ENCODE data around the gene DIPK1B.
"Not testable (repeated sequence)": the region's sequence is repeated elsewhere in the genome, so short reads cannot be mapped to it uniquely, and the experiment has no call there.

Gene DIPK1B

GRCh38 chr9:136700304-136700703 lies 12.1 kb upstream of the DIPK1B start:
- no peak for DNase-seq

- peak in 1 of 2 experiments; percentile 45 for DNase-seq
Observed at GRCh38 chr9:136700959-136701667, 11.3 kb upstream of the DIPK1B start.

- no peak for DNase-seq
Observed at GRCh38 chr9:136701668-136702053, 10.7 kb upstream of the DIPK1B start.

GRCh38 chr9:136703276-136703860 lies 9.0 kb upstream of the DIPK1B start:
- peak; percentile 90 to 92 for DNase-seq

- not testable (repeated sequence) for DNase-seq
Observed at GRCh38 chr9:136704741-136705140, 7.6 kb upstream of the DIPK1B start.

GRCh38 chr9:136705564-136705963 lies 6.8 kb upstream of the DIPK1B start:
- peak; percentile 40 to 56 for DNase-seq

GRCh38 chr9:136707011-136707410 lies 5.4 kb upstream of the DIPK1B start:
- no peak for DNase-seq

- DNase-seq = no peak
Observed at GRCh38 chr9:136707849-136708517, 4.4 kb upstream of the DIPK1B start.

- DNase-seq = no peak
Observed at GRCh38 chr9:136709454-136710109, 2.8 kb upstream of the DIPK1B start.

- no peak for DNase-seq
Observed at GRCh38 chr9:136710543-136710942, 1.8 kb upstream of the DIPK1B start.

GRCh38 chr9:136711219-136711648 lies 1.1 kb upstream of the DIPK1B start:
- DNase-seq = not testable (repeated sequence)

GRCh38 chr9:136712690-136713544 lies 545 bp downstream of the DIPK1B start:
- DNase-seq = no peak

- DNase-seq = no peak
Observed at GRCh38 chr9:136713550-136713949, 1.2 kb downstream of the DIPK1B start.

- no peak for DNase-seq
Observed at GRCh38 chr9:136714096-136714892, 1.9 kb downstream of the DIPK1B start.

GRCh38 chr9:136714893-136715274 lies 2.5 kb downstream of the DIPK1B start:
- no peak for DNase-seq

GRCh38 chr9:136717399-136717798 lies 5.0 kb downstream of the DIPK1B start:
- DNase-seq = no peak

- no peak for DNase-seq
Observed at GRCh38 chr9:136718345-136719194, 6.2 kb downstream of the DIPK1B start.

GRCh38 chr9:136719195-136719880 lies 7.0 kb downstream of the DIPK1B start:
- peak; percentile 31 to 49 for DNase-seq

GRCh38 chr9:136720251-136720897 lies 8.0 kb downstream of the DIPK1B start:
- no peak for DNase-seq

GRCh38 chr9:136720898-136721338 lies 8.5 kb downstream of the DIPK1B start:
- DNase-seq = no peak

Measured in Kasumi-1 (cell line).